Measurements from ENCODE around the gene DHH. TPM values are rescaled to one million over a fixed set of nuclear protein-coding genes. Genes with fewer than 3 reads are reported as not detected.
"Not testable (repeated sequence)": the region's sequence is repeated elsewhere in the genome, so short reads cannot be mapped to it uniquely, and the experiment has no call there.

DHH gene
- total RNA-seq (under 1 TPM in 1 of 2 experiments, not detected in 1; 0.04 TPM), polyA plus RNA-seq (not detected)

DNA sequence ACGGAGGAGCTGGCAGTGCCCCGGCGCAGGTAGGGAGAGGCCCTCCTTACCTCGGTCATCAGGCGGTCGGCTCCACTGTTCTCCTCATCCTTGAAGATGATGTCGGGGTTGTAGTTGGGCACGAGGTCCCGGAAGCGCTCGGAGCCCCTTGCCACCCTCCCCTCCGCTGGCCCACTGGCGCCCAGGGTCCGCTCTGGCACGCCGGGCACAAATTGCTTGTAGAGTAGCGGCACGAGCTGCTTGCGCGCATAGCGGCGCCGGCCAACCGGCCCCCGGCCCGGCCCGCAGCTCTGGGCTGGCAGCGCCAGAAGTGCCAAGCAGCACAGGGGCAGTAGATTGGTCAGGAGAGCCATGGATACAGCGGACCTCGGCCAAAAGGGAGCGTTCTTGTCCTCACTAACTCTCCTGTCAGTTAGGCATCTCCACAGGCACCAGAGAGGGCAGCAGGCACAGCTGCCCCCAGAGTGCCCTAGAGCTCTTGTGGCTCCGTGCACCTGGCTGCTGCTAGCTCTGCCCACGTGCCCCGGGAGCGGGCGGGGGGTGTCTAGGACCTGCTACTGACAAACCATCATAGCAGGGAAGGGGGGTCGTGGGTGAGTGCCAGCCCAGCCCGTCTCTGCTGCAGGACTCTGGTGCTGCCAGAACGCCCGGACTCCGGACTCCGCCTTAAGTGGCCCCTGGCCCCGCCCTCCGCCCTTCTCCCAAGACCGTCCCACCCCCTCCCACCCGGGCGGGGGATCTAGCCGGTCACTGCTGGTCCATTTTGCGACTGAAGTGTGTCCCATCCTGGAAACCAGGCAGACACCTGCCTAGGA lies at the start of gene DHH:
DHH (minus strand) TSS at position 642 of the 815 bp plus-strand sequence; CDS start at position 353, 289 bp downstream.
- CTCF ChIA-PET, result interaction anchor here (0.7 to 6.1 kb wide), 9 partner anchors 10 to 36 kb away, joined by 3 to 62 read pairs (median 4); partner anchors contain the start of genes LMBR1L and TUBA1B
- Mint-ChIP-seq H3K27ac (peak within 1 kb of the TSS in 3 of 8 donors; percentile 8 to 61 (median 59)), H3K4me3 (peak within 1 kb of the TSS in 5 of 7 donors; percentile 13 to 49 (median 21)), H3K9me3 (no peaks in the 10 kb centered on the region), H3K36me3 (peaks cover 0 to 31% (median 9%) of the 10 kb centered on the region in 3 donors), H3K4me1 (peaks cover 36 to 51% (median 39%) of the 10 kb centered on the region in 3 donors), H3K27me3 (peaks cover 46 to 50% of the 10 kb centered on the region in 2 donors)
- Histone ChIP-seq H3K27me3 (ENCODE audit: insufficient read depth, low read length, poor library complexity, severe bottlenecking) (peaks cover 52% of the 10 kb centered on the region), H3K4me1 (ENCODE audit: insufficient read depth, low read length) (peaks cover 41% of the 10 kb centered on the region), H3K36me3 (ENCODE audit: insufficient read depth, low read length) (peaks cover 10% of the 10 kb centered on the region), H3K4me3 (ENCODE audit: low read length) (no peak within 1 kb of the TSS), H3K27ac (ENCODE audit: low read depth, low read length) (peak within 1 kb of the TSS; percentile 70), H3K9me3 (ENCODE audit: low read length) (no peaks in the 10 kb centered on the region)
- DNase-seq, result no peak
- POLR2A ChIA-PET, result interaction anchor here (1.7 to 2.9 kb wide), 3 partner anchors 16 to 37 kb away, joined by 4 to 12 read pairs (median 5); partner anchors contain the start of genes LMBR1L and TUBA1B

GRCh38 chr12:49144384-49144783 lies 49.8 kb upstream of the DHH start:
- Histone ChIP-seq H3K4me1 (ENCODE audit: insufficient read depth, low read length) (no peaks in the 10 kb centered on the region), H3K9me3 (ENCODE audit: low read length) (no peaks in the 10 kb centered on the region), H3K27ac (ENCODE audit: low read depth, low read length) (no peak overlapping the region), H3K36me3 (ENCODE audit: insufficient read depth, low read length) (no peaks in the 10 kb centered on the region), H3K27me3 (ENCODE audit: insufficient read depth, low read length, poor library complexity, severe bottlenecking) (no peaks in the 10 kb centered on the region), H3K4me3 (ENCODE audit: low read length) (no peak overlapping the region)
- no peak for DNase-seq
- ChIA-PET POLR2A (no interaction called here), CTCF (no interaction called here)
- Mint-ChIP-seq H3K27me3 (no peaks in the 10 kb centered on the region), H3K4me3 (no peak overlapping the region), H3K27ac (no peak overlapping the region), H3K9me3 (no peaks in the 10 kb centered on the region), H3K36me3 (peaks cover 0 to 2% (median 0%) of the 10 kb centered on the region in 3 donors), H3K4me1 (no peaks in the 10 kb centered on the region)

GRCh38 chr12:49138999-49139398 lies 44.4 kb upstream of the DHH start:
- no peak overlapping the region for H3K4me3 ChIP-seq (ENCODE audit: low read length)
- peaks cover 0 to under 1% (median 0%) of the 10 kb centered on the region in 3 donors for H3K4me1 Mint-ChIP-seq
- H3K4me1 ChIP-seq (ENCODE audit: insufficient read depth, low read length), result no peaks in the 10 kb centered on the region
- ChIA-PET POLR2A (no interaction called here), CTCF (interaction anchor here (1.3 kb wide), 1 partner anchor 9 kb away, joined by 3 read pairs; no protein-coding TSS in a partner anchor)
- H3K27me3 Mint-ChIP-seq, result no peaks in the 10 kb centered on the region
- H3K36me3 ChIP-seq (ENCODE audit: insufficient read depth, low read length), result no peaks in the 10 kb centered on the region
- no peak for DNase-seq
- no peak overlapping the region for H3K27ac ChIP-seq (ENCODE audit: low read depth, low read length)
- H3K9me3 ChIP-seq (ENCODE audit: low read length), result no peaks in the 10 kb centered on the region
- no peaks in the 10 kb centered on the region for H3K9me3 Mint-ChIP-seq
- H3K4me3 Mint-ChIP-seq, result no peak overlapping the region
- H3K27ac Mint-ChIP-seq, result no peak overlapping the region
- H3K27me3 ChIP-seq (ENCODE audit: insufficient read depth, low read length, poor library complexity, severe bottlenecking), result no peaks in the 10 kb centered on the region
- H3K36me3 Mint-ChIP-seq, result peaks cover 0 to 5% (median 0%) of the 10 kb centered on the region in 3 donors

- Mint-ChIP-seq H3K27ac (no peak overlapping the region), H3K27me3 (no peaks in the 10 kb centered on the region), H3K4me1 (peaks cover 0 to 4% (median 3%) of the 10 kb centered on the region in 3 donors), H3K4me3 (no peak overlapping the region), H3K36me3 (peaks cover 0 to 5% (median 0%) of the 10 kb centered on the region in 3 donors), H3K9me3 (no peaks in the 10 kb centered on the region)
- H3K9me3 ChIP-seq (ENCODE audit: low read length), result no peaks in the 10 kb centered on the region
- POLR2A ChIA-PET, result no interaction called here
- DNase-seq, result no peak
- no peak overlapping the region for H3K4me3 ChIP-seq (ENCODE audit: low read length)
- no peaks in the 10 kb centered on the region for H3K36me3 ChIP-seq (ENCODE audit: insufficient read depth, low read length)
- H3K27me3 ChIP-seq (ENCODE audit: insufficient read depth, low read length, poor library complexity, severe bottlenecking), result no peaks in the 10 kb centered on the region
- no peaks in the 10 kb centered on the region for H3K4me1 ChIP-seq (ENCODE audit: insufficient read depth, low read length)
- CTCF ChIA-PET, result interaction anchor here (0.9 to 1.3 kb wide), 2 partner anchors 9 to 50 kb away, joined by 3 read pairs; no protein-coding TSS in a partner anchor
- no peak overlapping the region for H3K27ac ChIP-seq (ENCODE audit: low read depth, low read length)
Observed at GRCh38 chr12:49138587-49138986, 44.0 kb upstream of the DHH start.

- CTCF ChIA-PET, result no interaction called here
- no peaks in the 10 kb centered on the region for H3K27me3 Mint-ChIP-seq
Observed at GRCh38 chr12:49137476-49137875, 42.9 kb upstream of the DHH start.

DNA sequence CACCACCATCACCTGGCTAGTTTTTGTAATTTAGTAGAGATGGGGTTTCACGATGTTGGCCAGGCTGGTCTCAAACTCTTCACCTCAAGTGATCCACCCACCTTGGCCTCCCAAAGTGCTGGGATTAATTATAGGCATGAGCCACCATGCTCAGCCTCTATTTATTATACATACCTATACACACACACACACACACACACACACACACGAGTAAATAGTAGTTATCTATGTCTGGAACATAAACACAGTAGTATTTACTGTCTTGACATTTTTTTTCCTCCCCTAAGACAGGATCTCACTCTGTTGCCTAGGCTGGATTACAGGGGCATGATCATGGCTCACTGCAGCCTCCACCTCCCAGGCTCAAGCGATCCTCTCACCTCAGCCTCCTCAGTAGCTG lies 42.4 kb upstream of the DHH start:
- POLR2A ChIA-PET; DNase-seq; H3K9me3 Mint-ChIP-seq; H3K4me1 ChIP-seq (ENCODE audit: insufficient read depth, low read length); H3K9me3 ChIP-seq (ENCODE audit: low read length); H3K4me3 Mint-ChIP-seq; H3K36me3 Mint-ChIP-seq; H3K27me3 Mint-ChIP-seq; H3K36me3 ChIP-seq (ENCODE audit: insufficient read depth, low read length); H3K27me3 ChIP-seq (ENCODE audit: insufficient read depth, low read length, poor library complexity, severe bottlenecking); H3K4me3 ChIP-seq (ENCODE audit: low read length); H3K27ac ChIP-seq (ENCODE audit: low read depth, low read length); CTCF ChIA-PET: not testable (repeated sequence)
- peaks cover 7 to 19% (median 18%) of the 10 kb centered on the region in 3 donors for H3K4me1 Mint-ChIP-seq
- H3K27ac Mint-ChIP-seq, result peak overlapping the region in 1 of 8 donors; percentile 73

More at GRCh38 chr12:49137476-49137875, 42.9 kb upstream of the DHH start:
- no peak overlapping the region for H3K4me3 ChIP-seq (ENCODE audit: low read length)
- H3K9me3 ChIP-seq (ENCODE audit: low read length), result no peaks in the 10 kb centered on the region
- H3K4me1 ChIP-seq (ENCODE audit: insufficient read depth, low read length), result peaks cover 2% of the 10 kb centered on the region
- H3K36me3 Mint-ChIP-seq, result peaks cover 0 to 3% (median 0%) of the 10 kb centered on the region in 3 donors
- H3K27ac ChIP-seq (ENCODE audit: low read depth, low read length), result no peak overlapping the region
- no peaks in the 10 kb centered on the region for H3K9me3 Mint-ChIP-seq
- H3K4me1 Mint-ChIP-seq, result peaks cover 2 to 14% (median 13%) of the 10 kb centered on the region in 3 donors
- no peaks in the 10 kb centered on the region for H3K36me3 ChIP-seq (ENCODE audit: insufficient read depth, low read length)
- H3K4me3 Mint-ChIP-seq, result no peak overlapping the region
- POLR2A ChIA-PET, result no interaction called here
- no peak for DNase-seq
- no peaks in the 10 kb centered on the region for H3K27me3 ChIP-seq (ENCODE audit: insufficient read depth, low read length, poor library complexity, severe bottlenecking)
- peak overlapping the region in 1 of 8 donors; percentile 73 for H3K27ac Mint-ChIP-seq

DNA sequence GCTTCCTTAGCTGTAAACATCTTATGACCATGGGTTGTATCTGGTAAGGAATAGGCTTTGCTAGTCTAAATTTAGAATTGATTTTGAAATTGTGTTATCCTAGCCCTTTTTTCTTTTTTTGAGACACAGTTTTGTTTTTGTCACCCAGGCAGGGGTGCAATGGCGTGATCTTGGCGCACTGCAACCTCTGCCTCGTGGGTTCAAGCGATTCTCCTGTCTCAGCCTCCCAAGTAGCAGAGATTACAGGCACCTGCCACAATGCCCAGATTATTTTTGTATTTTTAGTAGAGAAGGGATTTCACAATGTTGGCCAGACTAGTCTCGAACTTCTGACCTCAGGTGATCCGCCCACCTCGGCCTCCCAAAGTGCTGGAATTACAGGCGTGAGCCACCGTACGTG lies 39.0 kb upstream of the DHH start:
- Mint-ChIP-seq H3K36me3 (peaks cover 0 to 26% (median 7%) of the 10 kb centered on the region in 3 donors), H3K27ac (peak overlapping the region in 2 of 8 donors; percentile 46 to 69), H3K9me3 (peaks cover 0 to 4% (median 0%) of the 10 kb centered on the region in 5 donors), H3K27me3 (peaks cover 0 to 8% of the 10 kb centered on the region in 2 donors), H3K4me3 (no peak overlapping the region), H3K4me1 (peaks cover 32 to 44% (median 44%) of the 10 kb centered on the region in 3 donors)
- peaks cover 26% of the 10 kb centered on the region for H3K4me1 ChIP-seq (ENCODE audit: insufficient read depth, low read length)
- H3K4me3 ChIP-seq (ENCODE audit: low read length), result no peak overlapping the region
- no peak for DNase-seq
- H3K9me3 ChIP-seq (ENCODE audit: low read length), result no peaks in the 10 kb centered on the region
- ChIA-PET POLR2A (no interaction called here), CTCF (interaction anchor here (1.5 to 5.1 kb wide), 3 partner anchors 23 to 55 kb away, joined by 4 to 77 read pairs (median 70); partner anchors contain the start of genes LMBR1L and TUBA1A)
- H3K27me3 ChIP-seq (ENCODE audit: insufficient read depth, low read length, poor library complexity, severe bottlenecking), result no peaks in the 10 kb centered on the region
- no peak overlapping the region for H3K27ac ChIP-seq (ENCODE audit: low read depth, low read length)
- H3K36me3 ChIP-seq (ENCODE audit: insufficient read depth, low read length), result peaks cover 13% of the 10 kb centered on the region

GRCh38 chr12:49133014-49133413 lies 38.4 kb upstream of the DHH start:
- no peaks in the 10 kb centered on the region for H3K27me3 ChIP-seq (ENCODE audit: insufficient read depth, low read length, poor library complexity, severe bottlenecking)

More at GRCh38 chr12:49133014-49133413, 38.4 kb upstream of the DHH start:
- Mint-ChIP-seq H3K36me3 (peaks cover 0 to 29% (median 4%) of the 10 kb centered on the region in 3 donors), H3K9me3 (peaks cover 0 to 4% (median 0%) of the 10 kb centered on the region in 5 donors), H3K4me1 (peaks cover 33 to 46% (median 45%) of the 10 kb centered on the region in 3 donors), H3K27ac (peak overlapping the region in 4 of 8 donors; percentile 17 to 69 (median 42)), H3K27me3 (peaks cover 0 to 8% of the 10 kb centered on the region in 2 donors), H3K4me3 (no peak overlapping the region)
- no peak overlapping the region for H3K4me3 ChIP-seq (ENCODE audit: low read length)
- DNase-seq, result no peak
- CTCF ChIA-PET, result interaction anchor here (4.0 to 5.1 kb wide), 3 partner anchors 22 to 56 kb away, joined by 39 to 77 read pairs (median 70); partner anchors contain the start of genes LMBR1L and TUBA1A
- no peaks in the 10 kb centered on the region for H3K9me3 ChIP-seq (ENCODE audit: low read length)
- H3K27ac ChIP-seq (ENCODE audit: low read depth, low read length), result peak overlapping the region; percentile 60
- H3K36me3 ChIP-seq (ENCODE audit: insufficient read depth, low read length), result peaks cover 13% of the 10 kb centered on the region
- peaks cover 26% of the 10 kb centered on the region for H3K4me1 ChIP-seq (ENCODE audit: insufficient read depth, low read length)
- POLR2A ChIA-PET, result interaction anchor here (0.6 to 3.7 kb wide), 4 partner anchors 44 to 132 kb away, joined by 4 to 133 read pairs (median 13); partner anchors contain the start of gene TUBA1A
